PC-9 (cell line): ENCODE data around the gene ATXN7. TPM values are rescaled to one million over a fixed set of nuclear protein-coding genes. Genes with fewer than 3 reads are reported as not detected.

Source experiments
- BruUV-seq: library from RNA; stranded (reverse); fragments of 400-500 nt; replicated peaks from 2 replicates; lab custom pipeline; 2021; lab: Mats Ljungman, UMichigan
- CTCF ChIA-PET: fragments of 300-600 bp; sonication (Branson Sonifier 250); formaldehyde crosslinking; loops from one replicate; lab custom pipeline; 2022; ENCODE audit warnings: antibody characterized with exemption; lab: Charles Lee
- POLR2A ChIA-PET: fragments of 300-600 bp; sonication (Branson Sonifier 250); formaldehyde crosslinking; loops from one replicate; lab custom pipeline; 2022; ENCODE audit warnings: antibody characterized with exemption; ENCODE audit not compliant: unreplicated experiment; lab: Charles Lee
- DNase-seq, 2 experiments: peaks; one replicate each; pipeline versions ENCODE4 v3.0.0 to v3.0.0-alpha.2; 2015 to 2022; ENCODE audit warnings: mixed read lengths in 1 of 2
- H2AFZ ChIP-seq: fragments of 200-600 bp; sonication (generic); 2 replicates; pipeline ENCODE4 v1.8.1; 2017; ENCODE audit warnings: antibody characterized with exemption
- H3F3A ChIP-seq: fragments of 200-600 bp; sonication (generic); 2 replicates; pipeline ENCODE4 v1.8.1; 2017; ENCODE audit warnings: antibody characterized with exemption, mild to moderate bottlenecking, low read depth; ENCODE audit not compliant: insufficient read depth
- H3K27ac ChIP-seq: fragments of 200-600 bp; sonication (generic); 2 replicates; pipeline ENCODE4 v1.6.1; 2016; ENCODE audit warnings: mixed run types
- H3K27me3 ChIP-seq: fragments of 200-600 bp; sonication (generic); 2 replicates; pipeline ENCODE4 v1.6.1; 2016; ENCODE audit warnings: low read depth, mixed run types; ENCODE audit not compliant: insufficient read depth
- H3K36me3 ChIP-seq: fragments of 200-600 bp; sonication (generic); 2 replicates; pipeline ENCODE4 v1.6.1; 2016; ENCODE audit warnings: low read depth, mixed run types
- H3K4me1 ChIP-seq: fragments of 200-600 bp; sonication (generic); replicated peaks from 2 replicates; pipeline ENCODE4 v1.6.1; 2016; ENCODE audit warnings: mixed run types; ENCODE audit not compliant: insufficient read depth
- H3K4me2 ChIP-seq: fragments of 200-600 bp; sonication (generic); 2 replicates; pipeline ENCODE4 v1.6.1; 2017; ENCODE audit warnings: mixed run types
- H3K4me3 ChIP-seq: fragments of 200-600 bp; sonication (generic); 2 replicates; pipeline ENCODE4 v1.6.1; 2016; ENCODE audit warnings: mixed run types
- H3K79me2 ChIP-seq: fragments of 200-600 bp; sonication (generic); 2 replicates; pipeline ENCODE4 v1.6.1; 2017; ENCODE audit warnings: low read depth, mixed run types
- H3K9me2 ChIP-seq: fragments of 200-600 bp; sonication (generic); 2 replicates; pipeline ENCODE4 v1.8.1; 2017; ENCODE audit warnings: mild to moderate bottlenecking; ENCODE audit not compliant: insufficient read depth
- H3K9me3 ChIP-seq: fragments of 200-600 bp; sonication (generic); 2 replicates; pipeline ENCODE4 v1.8.1; 2016; ENCODE audit warnings: low read depth; ENCODE audit not compliant: insufficient read depth
- H4K20me1 ChIP-seq: fragments of 200-600 bp; sonication (generic); 2 replicates; pipeline ENCODE4 v1.8.1; 2017; ENCODE audit not compliant: insufficient read depth
- EZH2 ChIP-seq: fragments of 200-600 bp; sonication (generic); IDR thresholded peaks from 2 replicates; pipeline ENCODE4 v1.8.0; 2017; ENCODE audit warnings: antibody characterized with exemption, low read depth
- intact Hi-C: fragments of 100-400 bp; cut with micrococcal nuclease; formaldehyde crosslinking; loops from one replicate; pipeline ENCODE4 v1.10.0; 2022; ENCODE audit not compliant: unreplicated experiment
- total RNA-seq: library from RNA; stranded (reverse); gene quantifications from 2 replicates; pipeline ENCODE4 v1.2.3, GENCODE V29; 2021
- TF ChIP-seq, protein P1 (sequence below): fragments of 200-600 bp; sonication (generic); conservative IDR thresholded peaks from 2 replicates; pipeline ENCODE4 v1.6.1; 2017; ENCODE audit warnings: mixed run types, antibody characterized with exemption, mild to moderate bottlenecking, moderate library complexity

The ATXN7 gene
- total RNA-seq, 1 experiment from 2014 or later, result 27.7 TPM

DNA sequence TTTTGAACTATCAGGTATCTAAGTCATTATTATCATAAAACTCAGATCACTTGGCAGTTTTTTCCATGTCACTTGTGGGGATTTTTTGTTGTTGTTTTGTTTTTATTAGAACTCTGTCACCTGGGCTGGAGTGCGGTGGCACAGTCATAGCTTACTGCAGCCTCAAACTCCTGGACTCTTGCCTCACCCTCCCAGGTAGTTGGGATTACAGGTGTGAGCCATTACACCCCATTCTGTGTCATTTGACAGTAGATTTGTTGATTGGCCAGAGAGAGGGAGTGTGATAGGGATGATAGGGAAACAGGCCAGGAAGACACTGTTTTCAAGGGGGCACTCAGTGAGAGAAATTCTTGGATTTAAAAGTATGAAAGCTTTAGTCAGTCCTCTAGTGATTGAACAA, 103.2 kb downstream of the ATXN7 start:
- Histone ChIP-seq H3K79me2 (peaks cover 8% of the 10 kb centered on the region; the same call in 1 of the 2 replicates), H3K4me2 (no peak overlapping the region), H3K9me3 (no peaks in the 10 kb centered on the region), H3K27ac (no peak overlapping the region), H3K4me3 (no peak overlapping the region), H3K9me2 (no peaks in the 10 kb centered on the region), H3K27me3 (no peaks in the 10 kb centered on the region), H3F3A (no peaks in the 10 kb centered on the region), H4K20me1 (peaks cover 8% of the 10 kb centered on the region; the same call in 1 of the 2 replicates), H3K36me3 (no peaks in the 10 kb centered on the region), H2AFZ (no peak overlapping the region), H3K4me1 (no peaks in the 10 kb centered on the region)
- intact Hi-C loops, result no loop called here
- TF ChIP-seq, protein P1, sequence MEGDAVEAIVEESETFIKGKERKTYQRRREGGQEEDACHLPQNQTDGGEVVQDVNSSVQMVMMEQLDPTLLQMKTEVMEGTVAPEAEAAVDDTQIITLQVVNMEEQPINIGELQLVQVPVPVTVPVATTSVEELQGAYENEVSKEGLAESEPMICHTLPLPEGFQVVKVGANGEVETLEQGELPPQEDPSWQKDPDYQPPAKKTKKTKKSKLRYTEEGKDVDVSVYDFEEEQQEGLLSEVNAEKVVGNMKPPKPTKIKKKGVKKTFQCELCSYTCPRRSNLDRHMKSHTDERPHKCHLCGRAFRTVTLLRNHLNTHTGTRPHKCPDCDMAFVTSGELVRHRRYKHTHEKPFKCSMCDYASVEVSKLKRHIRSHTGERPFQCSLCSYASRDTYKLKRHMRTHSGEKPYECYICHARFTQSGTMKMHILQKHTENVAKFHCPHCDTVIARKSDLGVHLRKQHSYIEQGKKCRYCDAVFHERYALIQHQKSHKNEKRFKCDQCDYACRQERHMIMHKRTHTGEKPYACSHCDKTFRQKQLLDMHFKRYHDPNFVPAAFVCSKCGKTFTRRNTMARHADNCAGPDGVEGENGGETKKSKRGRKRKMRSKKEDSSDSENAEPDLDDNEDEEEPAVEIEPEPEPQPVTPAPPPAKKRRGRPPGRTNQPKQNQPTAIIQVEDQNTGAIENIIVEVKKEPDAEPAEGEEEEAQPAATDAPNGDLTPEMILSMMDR, result no peak
- TF ChIP-seq EZH2, result no peak
- DNase-seq, result no peak
- BruUV-seq, result no TSS peak
- CTCF ChIA-PET, result interaction anchor here (0.6 to 0.7 kb wide), 2 partner anchors 52 to 59 kb away, joined by 3 to 19 read pairs; no protein-coding TSS in a partner anchor
- POLR2A ChIA-PET, result no interaction called here

DNA sequence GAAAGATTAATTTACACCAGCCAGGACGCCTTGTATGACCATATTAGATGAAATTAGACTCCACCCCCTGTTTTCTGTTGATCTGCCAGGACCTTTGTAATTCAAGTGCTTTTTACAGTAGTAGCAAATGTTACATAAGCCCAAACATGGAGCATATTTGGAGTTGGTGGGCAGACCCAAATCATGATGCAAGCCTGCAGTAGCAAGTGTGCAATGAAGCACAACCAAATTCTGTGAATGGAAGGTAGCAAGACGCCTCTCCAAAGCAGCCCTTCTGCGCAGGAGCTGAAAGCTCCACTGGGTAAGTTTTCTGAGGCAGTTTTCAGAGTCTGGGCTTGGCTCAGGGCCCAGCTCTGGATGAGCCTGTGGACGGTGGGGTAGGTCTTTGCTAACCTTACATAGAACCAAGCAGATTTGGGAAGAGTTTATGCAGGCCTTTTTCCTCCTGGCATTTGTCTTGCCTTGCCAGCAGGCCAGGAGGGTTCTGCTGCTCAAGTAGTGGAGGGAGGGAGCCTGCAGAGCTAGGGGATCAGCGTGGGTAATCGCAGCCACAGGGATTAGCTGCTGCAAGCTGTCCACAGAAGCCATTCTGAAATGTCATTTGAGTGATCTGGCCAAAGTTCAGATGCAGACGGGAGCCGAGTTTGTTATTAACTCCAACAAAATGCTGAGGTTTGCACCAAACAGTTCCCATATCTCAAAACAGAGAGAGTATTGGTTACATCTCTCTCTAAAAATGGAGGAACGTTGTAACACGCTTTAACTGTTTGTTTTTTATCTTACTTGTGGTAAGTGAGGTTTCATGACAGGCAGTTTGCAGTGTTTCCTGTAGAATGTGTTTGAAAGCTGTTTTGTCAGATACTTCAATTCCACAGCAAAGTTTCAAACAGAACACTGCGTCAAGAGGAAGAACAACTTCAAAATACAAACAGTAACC, 104.3 kb downstream of the ATXN7 start:
- intact Hi-C loops, result no loop called here
- ChIA-PET CTCF (no interaction called here), POLR2A (interaction anchor here (0.6 kb wide), 1 partner anchor 9 kb away, joined by 8 read pairs; no protein-coding TSS in a partner anchor)
- Histone ChIP-seq H3K27me3 (no peaks in the 10 kb centered on the region), H3F3A (no peaks in the 10 kb centered on the region), H3K36me3 (no peaks in the 10 kb centered on the region), H4K20me1 (peaks cover 8% of the 10 kb centered on the region; the same call in 1 of the 2 replicates), H2AFZ (no peak overlapping the region), H3K9me3 (no peaks in the 10 kb centered on the region), H3K27ac (no peak overlapping the region), H3K4me3 (no peak overlapping the region), H3K79me2 (peaks cover 4% of the 10 kb centered on the region; the same call in 1 of the 2 replicates), H3K4me1 (no peaks in the 10 kb centered on the region), H3K9me2 (no peaks in the 10 kb centered on the region), H3K4me2 (no peak overlapping the region)
- no peak for DNase-seq
- no peak for TF ChIP-seq EZH2
- TF ChIP-seq, protein P1, result no peak
- BruUV-seq, result no TSS peak

DNA sequence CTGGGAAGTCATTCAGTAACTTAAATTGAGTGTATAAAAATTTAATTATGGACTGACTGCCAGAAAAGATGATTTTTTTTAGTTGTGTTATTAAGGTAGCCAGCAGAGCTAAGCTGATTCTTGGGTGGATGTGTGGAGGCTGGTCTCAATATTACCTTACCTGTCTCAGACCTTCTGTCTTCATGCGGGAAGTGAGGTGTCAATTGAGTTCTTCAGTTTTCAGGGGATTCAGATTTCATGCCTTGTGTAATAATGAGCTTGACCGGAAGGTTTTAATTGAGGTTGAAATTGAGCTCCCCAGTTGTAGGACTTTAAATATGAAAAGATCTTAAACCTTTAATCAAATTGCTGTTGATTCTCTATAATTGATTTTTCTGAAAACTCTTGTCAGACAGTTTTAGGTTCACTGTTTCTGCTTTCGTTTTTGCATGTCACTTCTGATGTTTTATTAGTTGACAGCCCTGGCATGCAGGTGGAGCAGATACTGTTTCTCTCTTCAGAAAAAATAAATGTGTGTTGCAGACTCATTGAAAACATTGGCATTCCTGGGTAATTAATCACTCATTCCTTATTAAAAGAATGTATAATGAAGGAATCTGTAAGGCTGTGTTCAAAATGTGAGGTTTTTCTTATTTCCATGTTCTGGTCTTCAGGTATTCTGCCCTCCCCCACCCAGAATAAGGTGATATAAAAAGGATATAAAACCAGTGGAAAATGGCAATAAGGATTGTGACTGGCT, 105.1 kb downstream of the ATXN7 start:
- no peak overlapping the region for H2AFZ ChIP-seq
- ChIA-PET CTCF (no interaction called here), POLR2A (interaction anchor here (0.6 kb wide), 1 partner anchor 9 kb away, joined by 8 read pairs; no protein-coding TSS in a partner anchor)
- no peaks in the 10 kb centered on the region for H3K9me2 ChIP-seq
- intact Hi-C loops, result no loop called here
- no peaks in the 10 kb centered on the region for H3K36me3 ChIP-seq
- no TSS peak for BruUV-seq
- peaks cover 8% of the 10 kb centered on the region; the same call in 1 of the 2 replicates for H4K20me1 ChIP-seq
- H3K4me1 ChIP-seq, result no peaks in the 10 kb centered on the region
- no peak overlapping the region for H3K27ac ChIP-seq
- DNase-seq, result peak in 1 of 2 experiments; percentile 53
- H3K4me3 ChIP-seq, result no peak overlapping the region
- H3K9me3 ChIP-seq, result no peaks in the 10 kb centered on the region
- no peaks in the 10 kb centered on the region for H3K27me3 ChIP-seq
- no peaks in the 10 kb centered on the region for H3F3A ChIP-seq
- H3K4me2 ChIP-seq, result no peak overlapping the region
- H3K79me2 ChIP-seq, result peaks cover 4% of the 10 kb centered on the region; the same call in 1 of the 2 replicates
- TF ChIP-seq, protein P1, result no peak
- TF ChIP-seq EZH2, result no peak
